ENCODE measurements around the gene TNS3. TPM values are rescaled to one million over a fixed set of nuclear protein-coding genes. Genes with fewer than 3 reads are reported as not detected.

Gene TNS3
- total RNA-seq, 4 donors from 2014 or later: 6.6 to 16.0 (median 9.6) TPM

DNA sequence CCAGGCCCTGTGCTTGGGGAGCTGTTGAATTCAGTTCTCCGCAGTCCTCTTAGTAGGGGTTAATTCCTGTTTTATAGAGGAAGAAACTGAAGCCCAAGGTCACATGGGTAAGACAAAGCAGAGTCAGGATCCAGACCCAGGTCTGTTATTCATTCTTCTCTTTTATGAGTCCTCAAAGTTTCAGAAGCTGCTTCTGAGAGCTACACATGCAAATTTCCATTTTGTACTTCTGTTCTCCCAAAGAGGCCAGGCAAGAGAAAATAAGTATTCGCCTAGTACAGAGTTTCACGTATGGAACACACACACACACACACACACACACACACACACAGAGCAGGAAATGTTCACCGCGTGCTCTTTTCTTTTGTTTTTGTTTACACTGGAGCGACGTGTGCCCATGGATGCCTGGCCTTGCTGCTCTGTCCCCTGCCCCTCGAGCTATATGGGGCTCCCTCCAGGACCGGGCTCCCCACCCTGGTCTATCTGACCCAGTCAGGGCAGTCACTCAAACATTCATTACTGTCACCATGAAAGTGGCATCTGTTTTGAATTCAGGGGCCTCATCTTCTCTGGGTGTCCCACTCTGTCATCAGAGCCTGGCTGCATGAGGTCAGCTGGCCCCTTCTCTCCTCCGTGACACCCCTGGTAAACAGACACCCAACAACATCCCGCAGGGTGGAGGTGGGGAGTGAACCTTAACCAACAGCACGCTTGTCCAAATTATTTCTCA lies 84.4 kb downstream of the TNS3 start:
- Histone ChIP-seq H3K4me1 (peaks cover 0 to 20% (median 9%) of the 10 kb centered on the region in 3 donors), H3K4me3 (no peak overlapping the region), H3K9me3 (no peaks in the 10 kb centered on the region), H3K36me3 (no peaks in the 10 kb centered on the region), H3K27me3 (no peaks in the 10 kb centered on the region), H3K27ac (peak overlapping the region in 1 of 4 donors; percentile 43)
- intact Hi-C loops (cut with DNase I): no loop called here
- TF ChIP-seq, protein P1, sequence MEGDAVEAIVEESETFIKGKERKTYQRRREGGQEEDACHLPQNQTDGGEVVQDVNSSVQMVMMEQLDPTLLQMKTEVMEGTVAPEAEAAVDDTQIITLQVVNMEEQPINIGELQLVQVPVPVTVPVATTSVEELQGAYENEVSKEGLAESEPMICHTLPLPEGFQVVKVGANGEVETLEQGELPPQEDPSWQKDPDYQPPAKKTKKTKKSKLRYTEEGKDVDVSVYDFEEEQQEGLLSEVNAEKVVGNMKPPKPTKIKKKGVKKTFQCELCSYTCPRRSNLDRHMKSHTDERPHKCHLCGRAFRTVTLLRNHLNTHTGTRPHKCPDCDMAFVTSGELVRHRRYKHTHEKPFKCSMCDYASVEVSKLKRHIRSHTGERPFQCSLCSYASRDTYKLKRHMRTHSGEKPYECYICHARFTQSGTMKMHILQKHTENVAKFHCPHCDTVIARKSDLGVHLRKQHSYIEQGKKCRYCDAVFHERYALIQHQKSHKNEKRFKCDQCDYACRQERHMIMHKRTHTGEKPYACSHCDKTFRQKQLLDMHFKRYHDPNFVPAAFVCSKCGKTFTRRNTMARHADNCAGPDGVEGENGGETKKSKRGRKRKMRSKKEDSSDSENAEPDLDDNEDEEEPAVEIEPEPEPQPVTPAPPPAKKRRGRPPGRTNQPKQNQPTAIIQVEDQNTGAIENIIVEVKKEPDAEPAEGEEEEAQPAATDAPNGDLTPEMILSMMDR (IDR thresholded peaks at IDR 0.05): no peak
- TF ChIP-seq POLR2A (IDR thresholded peaks at IDR 0.05): no peak
- DNase-seq: no peak
- 59 to 73% methylated on average over 6 to 11 of the region's 12 CpGs for WGBS, 2 donors

DNA sequence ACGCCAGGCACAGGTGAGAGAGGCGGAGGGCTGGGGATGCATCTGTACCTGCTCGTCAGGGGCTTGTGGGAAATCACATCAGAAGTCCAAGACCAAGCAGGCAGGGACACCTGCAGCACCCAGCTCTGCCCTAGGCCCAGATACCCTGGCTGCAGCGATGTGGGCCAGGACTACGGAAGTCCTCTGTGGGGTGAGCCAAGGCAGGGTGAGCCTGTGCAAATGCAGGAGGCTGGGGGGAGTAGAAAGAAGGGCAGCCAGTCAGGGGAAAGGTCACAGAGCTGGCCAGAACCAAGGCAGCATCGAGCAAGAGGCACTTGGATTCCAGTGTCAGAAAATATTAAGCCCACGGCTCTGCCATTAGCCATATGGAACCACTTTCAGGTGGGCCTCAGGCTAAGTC lies 85.2 kb downstream of the TNS3 start:
- TF ChIP-seq, protein P1 (IDR thresholded peaks at IDR 0.05): no peak
- TF ChIP-seq POLR2A (IDR thresholded peaks at IDR 0.05): no peak
- WGBS, 2 donors: 78 to 88% methylated on average over 5 to 7 of the region's 7 CpGs
- Histone ChIP-seq H3K9me3 (no peaks in the 10 kb centered on the region), H3K36me3 (no peaks in the 10 kb centered on the region), H3K27me3 (no peaks in the 10 kb centered on the region), H3K4me3 (no peak overlapping the region), H3K4me1 (peaks cover 0 to 20% (median 9%) of the 10 kb centered on the region in 3 donors), H3K27ac (peak overlapping the region in 1 of 4 donors; percentile 23)
- DNase-seq: no peak
- intact Hi-C loops (cut with DNase I): no loop called here

DNA sequence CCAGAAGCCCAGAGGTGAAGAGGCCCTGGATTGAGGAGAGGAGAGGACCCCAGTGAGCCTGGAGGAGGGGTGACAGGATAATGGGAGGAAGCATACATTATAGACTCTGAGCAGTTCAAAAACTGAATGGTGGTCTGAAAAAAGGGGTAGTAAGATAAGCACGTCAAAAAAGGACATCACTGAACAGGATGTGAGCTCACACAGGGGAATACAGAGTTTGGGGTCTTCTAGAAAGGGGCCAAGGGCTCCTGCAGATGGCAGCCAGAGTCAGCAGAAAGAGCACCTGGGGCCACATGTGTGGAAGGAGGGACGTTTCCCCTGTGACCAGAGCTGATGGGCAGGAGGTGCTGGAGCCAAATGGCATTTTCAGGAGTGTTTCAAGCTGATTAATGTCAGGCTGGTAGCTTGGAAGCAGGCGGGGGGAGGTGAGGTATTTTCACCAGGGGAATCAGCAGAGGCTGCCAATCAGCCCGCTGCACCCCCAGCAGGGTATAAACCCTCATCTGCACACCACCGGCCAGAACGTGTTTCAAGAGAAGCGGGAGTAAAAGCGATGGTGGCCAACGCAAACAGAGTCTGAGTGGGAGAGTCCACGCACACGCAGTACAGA lies 85.8 kb downstream of the TNS3 start:
- H3K27ac ChIP-seq: peak overlapping the region in 1 of 4 donors; percentile 23
- H3K4me1 ChIP-seq: peaks cover 0 to 20% (median 9%) of the 10 kb centered on the region in 3 donors
- WGBS, 2 donors: 79 to 83% methylated on average over 11 of the region's 11 CpGs
- TF ChIP-seq POLR2A (IDR thresholded peaks at IDR 0.05): no peak
- TF ChIP-seq, protein P1 (IDR thresholded peaks at IDR 0.05): no peak
- no peak overlapping the region for H3K4me3 ChIP-seq
- H3K9me3 ChIP-seq: no peaks in the 10 kb centered on the region
- H3K36me3 ChIP-seq: no peaks in the 10 kb centered on the region
- DNase-seq: no peak
- H3K27me3 ChIP-seq: no peaks in the 10 kb centered on the region
- intact Hi-C loops (cut with DNase I): no loop called here

DNA sequence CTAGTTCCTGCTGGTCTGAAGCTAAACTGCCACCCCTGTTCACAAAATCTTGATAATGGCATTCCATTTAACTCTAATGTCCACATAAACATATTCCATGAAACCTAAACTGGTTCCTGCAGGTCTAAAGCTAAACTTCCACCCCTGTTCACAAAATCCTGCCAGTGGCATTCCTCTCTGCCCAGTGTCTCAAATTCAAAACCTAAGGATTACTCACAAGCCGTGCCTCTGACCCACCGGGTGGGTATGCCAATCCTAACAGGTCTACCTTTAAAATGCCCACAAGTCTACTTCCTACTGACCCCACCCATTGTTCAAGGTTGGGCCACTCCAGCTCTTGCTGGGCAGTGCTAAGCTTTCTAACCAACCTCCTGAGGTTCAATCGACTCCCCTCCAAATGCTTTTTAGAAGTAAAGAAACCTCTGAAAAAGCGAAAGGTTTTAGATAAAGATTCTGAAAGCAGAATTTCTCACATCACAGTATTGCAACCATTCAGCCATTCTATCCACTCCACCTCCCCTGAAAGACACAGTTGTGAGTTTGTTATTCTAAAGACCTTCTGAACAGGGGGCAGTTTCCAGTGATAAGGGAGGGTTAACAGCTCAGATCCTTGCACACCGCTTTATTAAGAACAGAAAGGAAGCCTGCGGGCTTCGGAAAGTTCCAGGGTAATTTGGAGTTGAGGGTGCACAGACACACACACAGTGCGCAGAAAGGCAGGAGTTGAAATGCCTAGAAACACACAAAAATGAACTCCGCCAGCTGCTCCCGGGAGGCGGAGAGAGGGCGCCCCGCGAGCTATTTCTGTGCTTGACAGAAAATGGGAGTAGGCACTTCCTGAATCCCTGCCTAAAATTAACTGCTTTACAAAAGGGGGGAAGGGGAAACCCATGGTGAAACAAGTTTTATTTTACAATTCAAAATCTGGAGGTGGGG lies 87.7 kb downstream of the TNS3 start:
- no peaks in the 10 kb centered on the region for H3K9me3 ChIP-seq
- peaks cover 0 to 20% (median 9%) of the 10 kb centered on the region in 3 donors for H3K4me1 ChIP-seq
- 52 to 57% methylated on average over 14 of the region's 14 CpGs for WGBS, 2 donors
- H3K36me3 ChIP-seq: no peaks in the 10 kb centered on the region
- H3K27ac ChIP-seq: peak overlapping the region in 3 of 4 donors; percentile 26 to 49 (median 42)
- no peaks in the 10 kb centered on the region for H3K27me3 ChIP-seq
- no peak for TF ChIP-seq POLR2A (IDR thresholded peaks at IDR 0.05)
- TF ChIP-seq, protein P1 (IDR thresholded peaks at IDR 0.05): no peak
- no peak for DNase-seq
- peak overlapping the region in 2 of 4 donors; percentile 8 to 26 for H3K4me3 ChIP-seq
- intact Hi-C loops (cut with DNase I): no loop called here
